Caco-2 (cell line): ENCODE measurements around the gene MYADML2. TPM values are rescaled to one million over a fixed set of nuclear protein-coding genes. Genes with fewer than 3 reads are reported as not detected.

ENCODE experiments used
- BruUV-seq: library from RNA; stranded (reverse); fragments of 400-500 nt; replicated peaks from 2 replicates; lab custom pipeline; 2021; lab: Mats Ljungman, UMichigan
- CTCF ChIA-PET: fragments of 300-600 bp; sonication (Branson Sonifier 250); formaldehyde crosslinking; loops from one replicate; lab custom pipeline; 2022; ENCODE audit warnings: antibody characterized with exemption; lab: Charles Lee
- POLR2A ChIA-PET: fragments of 300-600 bp; sonication (Branson Sonifier 250); formaldehyde crosslinking; loops from one replicate; lab custom pipeline; 2022; ENCODE audit warnings: antibody characterized with exemption; lab: Charles Lee
- DNase-seq, 2 experiments: peaks; one replicate each; pipeline versions ENCODE4 v3.0.0 to v3.0.0-alpha.2; 2020 to 2022
- H3K27me3 ChIP-seq: replicated peaks from 2 replicates; pipeline ENCODE4 v1.6.0; 2011; ENCODE audit warnings: low read length; ENCODE audit not compliant: control insufficient read depth, insufficient read depth
- H3K36me3 ChIP-seq: 2 replicates; pipeline ENCODE4 v1.5.1; 2011; ENCODE audit warnings: low read length; ENCODE audit not compliant: control insufficient read depth, insufficient read depth
- H3K4me1 ChIP-seq: fragments of 250-450 bp; sonication (Bioruptor Pico); 2 replicates; pipeline ENCODE4 v1.5.1; 2020; ENCODE audit warnings: mild to moderate bottlenecking
- H3K4me3 ChIP-seq: 2 replicates; pipeline ENCODE4 v1.5.1; 2011; ENCODE audit warnings: low read depth, mild to moderate bottlenecking, control low read depth, low read length
- H3K9me3 ChIP-seq: fragments of 250-450 bp; sonication (Bioruptor Pico); 2 replicates; pipeline ENCODE4 v1.5.1; 2020; ENCODE audit warnings: mild to moderate bottlenecking, moderate library complexity
- H3K27ac Mint-ChIP-seq: one replicate; pipeline ENCODE4 v1.8.0; 2022; ENCODE audit warnings: mixed read lengths; ENCODE audit not compliant: unreplicated experiment
- H3K27me3 Mint-ChIP-seq: one replicate; pipeline ENCODE4 v1.8.0; 2022; ENCODE audit warnings: mixed read lengths; ENCODE audit not compliant: insufficient read depth, unreplicated experiment
- H3K36me3 Mint-ChIP-seq: one replicate; pipeline ENCODE4 v1.8.0; 2022; ENCODE audit warnings: mild to moderate bottlenecking, mixed read lengths; ENCODE audit not compliant: insufficient read depth, unreplicated experiment
- H3K4me1 Mint-ChIP-seq: one replicate; pipeline ENCODE4 v1.8.0; 2022; ENCODE audit warnings: low read depth, mixed read lengths; ENCODE audit not compliant: unreplicated experiment
- H3K4me3 Mint-ChIP-seq: one replicate; pipeline ENCODE4 v1.8.0; 2022; ENCODE audit warnings: mild to moderate bottlenecking, moderate library complexity, mixed read lengths; ENCODE audit not compliant: unreplicated experiment
- H3K9me3 Mint-ChIP-seq: one replicate; pipeline ENCODE4 v1.8.0; 2022; ENCODE audit warnings: mixed read lengths; ENCODE audit not compliant: unreplicated experiment
- intact Hi-C: fragments of 100-400 bp; cut with micrococcal nuclease; formaldehyde crosslinking; loops from one replicate; pipeline ENCODE4 v1.10.0; 2022; ENCODE audit not compliant: unreplicated experiment
- total RNA-seq: library from RNA; stranded (reverse); gene quantifications from 2 replicates; pipeline ENCODE4 v1.2.3, GENCODE V29; 2022
- TF ChIP-seq, protein P1 (sequence below), 2 experiments: fragments of 200-600 bp in 1 of 2; IDR thresholded peaks; 1 replicate in 1 of 2; 2 replicates in 1 of 2; pipeline versions ENCODE4 v1.5.1 to v1.8.0; 2011 to 2022; ENCODE audit warnings: antibody characterized with exemption in 1 of 2, control low read depth in 1 of 2, inconsistent platforms in 1 of 2, low read depth in 1 of 2, low read length in 1 of 2, mild to moderate bottlenecking in 1 of 2, moderate library complexity in 1 of 2; ENCODE audit not compliant: insufficient read depth in 1 of 2, severe bottlenecking in 1 of 2, unreplicated experiment in 1 of 2

MYADML2 gene
- total RNA-seq, 1 experiment from 2014 or later: not detected

DNA sequence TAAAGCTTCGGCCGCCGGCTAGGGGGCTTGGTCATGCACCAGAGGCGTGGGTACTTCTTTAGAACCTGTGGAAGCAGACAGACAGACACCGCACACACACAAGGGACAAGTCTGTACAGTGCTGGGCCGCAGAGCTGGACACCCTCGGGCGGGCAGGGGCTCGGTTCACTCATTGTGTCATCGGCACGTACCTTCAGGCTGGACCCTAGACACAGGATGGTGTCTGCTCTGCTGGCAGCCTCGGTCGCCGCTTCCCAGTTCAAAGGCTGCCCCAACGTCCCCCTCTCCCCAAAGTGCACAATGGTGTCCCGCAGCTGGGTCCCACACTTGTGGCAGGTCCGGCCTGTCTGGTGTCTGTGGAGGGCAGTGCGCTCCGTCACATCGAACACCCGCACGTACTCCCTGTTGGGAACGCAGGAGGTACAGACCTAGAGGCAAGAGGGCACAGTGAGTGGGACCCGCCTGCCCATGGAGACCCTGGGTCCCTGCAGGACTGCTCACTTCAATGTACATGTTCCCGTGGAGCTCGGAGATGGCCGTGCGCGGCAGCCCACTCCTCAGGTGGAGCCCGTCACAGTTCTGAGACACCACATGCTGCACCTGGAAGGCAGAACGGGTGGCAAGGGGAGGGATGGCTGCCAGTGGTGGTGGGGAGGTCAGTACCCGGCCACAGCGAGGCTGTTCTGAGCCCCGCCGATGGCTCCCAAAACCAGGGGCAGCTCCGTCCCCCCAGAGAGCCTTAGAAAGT is 32.8 kb downstream of the MYADML2 start:
- H3K27ac Mint-ChIP-seq: no peak overlapping the region
- Histone ChIP-seq H3K27me3 (no peaks in the 10 kb centered on the region), H3K4me3 (no peak overlapping the region), H3K4me1 (peaks cover 24% of the 10 kb centered on the region), H3K36me3 (peaks cover 14% of the 10 kb centered on the region), H3K9me3 (no peaks in the 10 kb centered on the region)
- H3K4me3 Mint-ChIP-seq: no peak overlapping the region
- CTCF ChIA-PET: interaction anchor here (1.0 kb wide), 1 partner anchor 30 kb away, joined by 3 read pairs; no protein-coding TSS in a partner anchor
- POLR2A ChIA-PET: no interaction called here
- H3K27me3 Mint-ChIP-seq: no peaks in the 10 kb centered on the region
- peaks cover 96% of the 10 kb centered on the region for H3K36me3 Mint-ChIP-seq
- intact Hi-C loops: no loop called here
- TF ChIP-seq, protein P1, sequence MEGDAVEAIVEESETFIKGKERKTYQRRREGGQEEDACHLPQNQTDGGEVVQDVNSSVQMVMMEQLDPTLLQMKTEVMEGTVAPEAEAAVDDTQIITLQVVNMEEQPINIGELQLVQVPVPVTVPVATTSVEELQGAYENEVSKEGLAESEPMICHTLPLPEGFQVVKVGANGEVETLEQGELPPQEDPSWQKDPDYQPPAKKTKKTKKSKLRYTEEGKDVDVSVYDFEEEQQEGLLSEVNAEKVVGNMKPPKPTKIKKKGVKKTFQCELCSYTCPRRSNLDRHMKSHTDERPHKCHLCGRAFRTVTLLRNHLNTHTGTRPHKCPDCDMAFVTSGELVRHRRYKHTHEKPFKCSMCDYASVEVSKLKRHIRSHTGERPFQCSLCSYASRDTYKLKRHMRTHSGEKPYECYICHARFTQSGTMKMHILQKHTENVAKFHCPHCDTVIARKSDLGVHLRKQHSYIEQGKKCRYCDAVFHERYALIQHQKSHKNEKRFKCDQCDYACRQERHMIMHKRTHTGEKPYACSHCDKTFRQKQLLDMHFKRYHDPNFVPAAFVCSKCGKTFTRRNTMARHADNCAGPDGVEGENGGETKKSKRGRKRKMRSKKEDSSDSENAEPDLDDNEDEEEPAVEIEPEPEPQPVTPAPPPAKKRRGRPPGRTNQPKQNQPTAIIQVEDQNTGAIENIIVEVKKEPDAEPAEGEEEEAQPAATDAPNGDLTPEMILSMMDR (IDR thresholded peaks at IDR 0.05; ENCODE audit: insufficient read depth in 1 of 2, low read depth in 1 of 2, low read length in 1 of 2, severe bottlenecking in 1 of 2, unreplicated experiment in 1 of 2): no peak
- H3K4me1 Mint-ChIP-seq: peaks cover 32% of the 10 kb centered on the region
- H3K9me3 Mint-ChIP-seq: no peaks in the 10 kb centered on the region
- DNase-seq: no peak
- BruUV-seq: no TSS peak

DNA sequence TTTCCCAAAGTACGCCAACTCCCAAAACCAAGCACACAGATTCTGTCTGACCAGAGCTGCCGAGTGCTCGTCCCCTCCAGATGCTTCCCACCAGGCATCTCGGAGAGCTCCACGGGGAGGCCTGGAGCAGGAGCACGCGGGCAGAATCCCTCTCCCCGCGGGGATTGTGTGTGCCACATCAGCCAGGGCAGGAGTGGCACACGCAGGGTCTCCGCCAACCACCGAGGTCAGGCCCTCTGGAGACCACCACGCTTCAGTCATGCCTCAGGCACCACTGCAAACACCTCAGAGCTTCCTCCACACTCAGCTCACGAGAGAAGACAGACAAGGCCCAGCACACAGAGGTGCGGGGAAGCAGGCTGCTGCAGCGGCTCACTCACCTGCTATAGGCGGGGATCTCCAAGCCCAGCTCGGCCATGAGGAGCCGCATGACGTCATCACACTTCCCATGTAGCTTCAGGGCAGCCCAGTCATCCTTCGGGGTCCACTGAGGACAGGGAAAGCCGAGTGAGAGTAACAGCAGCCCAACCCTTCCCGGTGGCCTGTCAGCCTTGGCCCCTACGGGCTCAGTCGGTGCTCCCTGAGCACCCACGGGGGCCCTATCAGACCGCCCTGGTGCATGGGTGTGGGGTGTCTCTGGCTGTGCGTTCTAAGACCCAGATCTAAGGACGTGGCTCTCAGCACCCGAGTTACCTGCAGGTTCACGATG is 33.5 kb downstream of the MYADML2 start:
- no peak for DNase-seq
- Mint-ChIP-seq H3K27ac (no peak overlapping the region), H3K4me3 (no peak overlapping the region), H3K9me3 (no peaks in the 10 kb centered on the region), H3K36me3 (peaks cover 93% of the 10 kb centered on the region), H3K4me1 (peaks cover 29% of the 10 kb centered on the region), H3K27me3 (no peaks in the 10 kb centered on the region)
- ChIA-PET CTCF (interaction anchor here (0.6 kb wide), 1 partner anchor 14 kb away, joined by 11 read pairs; the partner anchor contains the start of gene MAFG), POLR2A (no interaction called here)
- Histone ChIP-seq H3K4me3 (no peak overlapping the region), H3K27me3 (no peaks in the 10 kb centered on the region), H3K36me3 (peaks cover 16% of the 10 kb centered on the region), H3K4me1 (peaks cover 26% of the 10 kb centered on the region), H3K9me3 (no peaks in the 10 kb centered on the region)
- no TSS peak for BruUV-seq
- intact Hi-C loops: no loop called here
- TF ChIP-seq, protein P1 (IDR thresholded peaks at IDR 0.05; ENCODE audit: insufficient read depth in 1 of 2, low read depth in 1 of 2, low read length in 1 of 2, severe bottlenecking in 1 of 2, unreplicated experiment in 1 of 2): no peak

DNA sequence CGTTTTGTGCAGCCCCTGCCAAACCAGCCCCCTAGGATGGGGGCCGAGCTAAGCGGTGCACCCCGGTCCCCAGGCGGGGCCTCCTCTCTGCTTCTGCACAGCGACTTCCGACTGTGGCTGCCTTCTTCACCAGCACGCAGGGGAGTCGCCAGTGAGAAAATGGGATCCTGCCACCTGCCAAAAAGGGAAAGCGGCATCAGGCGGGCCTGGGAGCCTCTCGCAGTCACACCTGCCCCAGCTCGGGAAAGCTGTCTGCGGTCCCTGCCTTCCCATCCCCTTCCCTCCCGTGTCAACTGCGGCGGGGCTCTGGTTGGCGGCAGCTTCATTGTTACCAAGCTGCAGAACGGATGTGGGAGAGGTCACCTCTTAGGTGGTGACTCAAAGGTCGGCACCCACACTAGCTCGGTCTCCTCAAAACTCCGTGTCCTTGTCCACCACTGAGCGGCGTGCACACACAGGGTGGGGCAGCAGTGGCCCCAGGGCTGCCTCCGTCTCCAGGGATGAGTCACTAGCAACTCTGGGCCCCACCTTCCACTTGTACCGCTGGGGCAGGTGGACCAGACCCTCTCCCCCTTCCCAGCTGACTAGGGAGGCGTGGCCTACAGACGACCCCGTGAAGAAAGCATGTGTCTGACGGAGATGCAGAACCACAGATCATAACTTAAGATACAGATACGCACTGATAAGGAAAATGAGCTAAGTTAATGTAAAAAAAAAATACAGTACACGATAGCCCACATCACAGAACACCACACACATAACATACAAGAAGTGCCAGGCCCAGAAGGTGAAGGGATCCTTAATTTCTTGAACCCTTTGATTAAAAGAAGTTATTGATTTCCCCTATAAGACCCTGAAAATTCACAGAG is 34.4 kb downstream of the MYADML2 start:
- TF ChIP-seq, protein P1 (IDR thresholded peaks at IDR 0.05; ENCODE audit: insufficient read depth in 1 of 2, low read depth in 1 of 2, low read length in 1 of 2, severe bottlenecking in 1 of 2, unreplicated experiment in 1 of 2): no peak
- H3K4me3 Mint-ChIP-seq: no peak overlapping the region
- no peak for DNase-seq
- no peak overlapping the region for H3K27ac Mint-ChIP-seq
- Histone ChIP-seq H3K9me3 (no peaks in the 10 kb centered on the region), H3K4me1 (peaks cover 26% of the 10 kb centered on the region), H3K4me3 (no peak overlapping the region), H3K36me3 (peaks cover 19% of the 10 kb centered on the region), H3K27me3 (no peaks in the 10 kb centered on the region)
- ChIA-PET POLR2A (interaction anchor here (0.6 kb wide), 1 partner anchor 15 kb away, joined by 3 read pairs; no protein-coding TSS in a partner anchor), CTCF (interaction anchor here (0.6 to 0.8 kb wide), 2 partner anchors 15 kb away, joined by 9 to 11 read pairs; partner anchors contain the start of gene MAFG)
- H3K9me3 Mint-ChIP-seq: no peaks in the 10 kb centered on the region
- BruUV-seq: no TSS peak
- H3K4me1 Mint-ChIP-seq: peaks cover 29% of the 10 kb centered on the region
- intact Hi-C loops: no loop called here
- H3K27me3 Mint-ChIP-seq: no peaks in the 10 kb centered on the region
- peaks cover 93% of the 10 kb centered on the region for H3K36me3 Mint-ChIP-seq
